ENCODE results near the gene IQUB.

Gene IQUB

DNA sequence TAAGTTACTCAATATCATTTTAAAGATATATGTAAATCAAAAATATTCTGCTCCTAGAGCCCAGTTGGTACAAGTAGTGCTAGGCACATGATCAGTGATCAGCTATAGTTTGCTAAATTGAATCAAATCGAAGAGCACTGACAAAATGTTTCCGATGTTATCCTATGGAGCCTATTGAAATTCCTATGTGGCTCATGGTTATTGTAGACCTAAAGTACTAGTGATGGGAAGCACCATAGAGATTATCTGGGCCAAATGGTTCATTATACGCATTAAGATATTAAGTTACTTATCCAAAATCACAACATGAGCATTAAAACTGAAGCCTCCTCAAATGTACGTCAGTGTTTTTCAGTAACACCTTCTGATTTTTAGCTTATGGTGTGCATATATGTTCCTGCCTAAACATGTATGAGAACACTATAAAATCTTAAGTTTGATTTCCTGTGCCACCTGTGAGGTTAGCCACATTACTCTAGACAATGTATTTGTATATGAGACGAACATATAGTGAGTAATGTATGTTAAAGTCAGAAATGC is 103.2 kb downstream of the IQUB start:
- DNase-seq (ENCODE audit: low spot score) = no peak
- in situ Hi-C loops (cut with MboI; ENCODE audit: low sequenced_read_pairs, unreplicated experiment) = no loop called here
- TF ChIP-seq, protein P1, sequence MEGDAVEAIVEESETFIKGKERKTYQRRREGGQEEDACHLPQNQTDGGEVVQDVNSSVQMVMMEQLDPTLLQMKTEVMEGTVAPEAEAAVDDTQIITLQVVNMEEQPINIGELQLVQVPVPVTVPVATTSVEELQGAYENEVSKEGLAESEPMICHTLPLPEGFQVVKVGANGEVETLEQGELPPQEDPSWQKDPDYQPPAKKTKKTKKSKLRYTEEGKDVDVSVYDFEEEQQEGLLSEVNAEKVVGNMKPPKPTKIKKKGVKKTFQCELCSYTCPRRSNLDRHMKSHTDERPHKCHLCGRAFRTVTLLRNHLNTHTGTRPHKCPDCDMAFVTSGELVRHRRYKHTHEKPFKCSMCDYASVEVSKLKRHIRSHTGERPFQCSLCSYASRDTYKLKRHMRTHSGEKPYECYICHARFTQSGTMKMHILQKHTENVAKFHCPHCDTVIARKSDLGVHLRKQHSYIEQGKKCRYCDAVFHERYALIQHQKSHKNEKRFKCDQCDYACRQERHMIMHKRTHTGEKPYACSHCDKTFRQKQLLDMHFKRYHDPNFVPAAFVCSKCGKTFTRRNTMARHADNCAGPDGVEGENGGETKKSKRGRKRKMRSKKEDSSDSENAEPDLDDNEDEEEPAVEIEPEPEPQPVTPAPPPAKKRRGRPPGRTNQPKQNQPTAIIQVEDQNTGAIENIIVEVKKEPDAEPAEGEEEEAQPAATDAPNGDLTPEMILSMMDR (IDR thresholded peaks at IDR 0.05; ENCODE audit: borderline replicate concordance, control extremely low read depth, extremely low read depth, insufficient read depth, missing control alignments) = no peak

DNA sequence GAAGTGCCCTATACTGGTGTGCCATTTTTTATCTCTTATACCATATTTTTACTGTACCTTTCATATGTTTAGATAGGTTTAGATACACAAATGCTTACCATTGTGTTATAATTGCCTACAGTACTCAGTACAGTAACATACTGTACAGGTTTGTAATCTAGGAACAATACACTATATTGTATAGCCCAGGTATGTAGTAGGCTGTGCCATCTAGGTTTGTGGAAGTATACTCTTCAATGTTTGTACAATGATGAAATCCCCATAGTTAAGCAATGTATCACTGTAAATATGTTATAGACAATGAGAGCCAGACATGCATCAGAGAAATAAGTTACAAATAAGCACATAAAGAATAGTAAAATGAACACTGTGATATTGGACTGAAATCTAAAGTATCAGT is 109.1 kb downstream of the IQUB start:
- no peak for DNase-seq (ENCODE audit: low spot score)
- TF ChIP-seq, protein P1 (IDR thresholded peaks at IDR 0.05; ENCODE audit: borderline replicate concordance, control extremely low read depth, extremely low read depth, insufficient read depth, missing control alignments) = no peak
- in situ Hi-C loops (cut with MboI; ENCODE audit: low sequenced_read_pairs, unreplicated experiment) = no loop called here

DNA sequence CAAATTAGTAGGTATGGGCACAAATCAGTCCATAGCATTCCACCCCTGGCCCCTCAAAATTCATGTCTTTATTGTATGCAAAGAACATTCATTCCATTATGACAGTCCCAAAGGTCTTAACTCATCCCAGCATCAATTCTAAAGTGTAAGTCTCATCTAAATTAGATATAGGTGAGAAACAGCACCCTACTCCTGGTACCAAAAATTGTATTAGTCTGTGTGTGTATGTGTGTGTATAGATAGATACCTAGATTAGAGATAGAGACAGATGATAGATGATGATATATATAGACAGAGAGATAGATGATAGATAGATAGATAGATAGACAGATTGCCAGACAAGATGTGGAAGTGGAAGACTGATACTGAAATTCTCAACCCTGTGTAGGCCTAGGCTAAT is 109.9 kb downstream of the IQUB start:
- in situ Hi-C loops (cut with MboI; ENCODE audit: low sequenced_read_pairs, unreplicated experiment) = no loop called here
- TF ChIP-seq, protein P1 (IDR thresholded peaks at IDR 0.05; ENCODE audit: borderline replicate concordance, control extremely low read depth, extremely low read depth, insufficient read depth, missing control alignments) = no peak
- no peak for DNase-seq (ENCODE audit: low spot score)

DNA sequence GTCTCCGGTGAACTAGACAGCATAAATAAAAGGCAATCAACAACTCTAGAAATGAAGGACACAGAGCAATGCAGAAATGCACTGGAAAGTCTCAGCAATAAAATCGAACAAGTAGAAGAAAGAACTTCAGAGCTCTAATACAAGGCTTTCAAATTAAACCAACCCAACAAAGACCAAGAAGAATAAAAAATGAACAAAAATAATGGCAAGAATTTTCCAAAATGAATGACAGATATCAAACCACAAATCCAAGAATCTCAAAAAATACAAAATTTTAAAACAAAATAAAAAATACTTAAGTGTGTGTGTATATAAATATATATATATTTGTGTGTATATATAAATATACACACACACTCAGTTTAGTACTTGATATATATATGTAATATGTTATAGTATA is 110.8 kb downstream of the IQUB start:
- no peak for DNase-seq (ENCODE audit: low spot score)
- in situ Hi-C loops (cut with MboI; ENCODE audit: low sequenced_read_pairs, unreplicated experiment) = no loop called here
- TF ChIP-seq, protein P1 (IDR thresholded peaks at IDR 0.05; ENCODE audit: borderline replicate concordance, control extremely low read depth, extremely low read depth, insufficient read depth, missing control alignments) = no peak

DNA sequence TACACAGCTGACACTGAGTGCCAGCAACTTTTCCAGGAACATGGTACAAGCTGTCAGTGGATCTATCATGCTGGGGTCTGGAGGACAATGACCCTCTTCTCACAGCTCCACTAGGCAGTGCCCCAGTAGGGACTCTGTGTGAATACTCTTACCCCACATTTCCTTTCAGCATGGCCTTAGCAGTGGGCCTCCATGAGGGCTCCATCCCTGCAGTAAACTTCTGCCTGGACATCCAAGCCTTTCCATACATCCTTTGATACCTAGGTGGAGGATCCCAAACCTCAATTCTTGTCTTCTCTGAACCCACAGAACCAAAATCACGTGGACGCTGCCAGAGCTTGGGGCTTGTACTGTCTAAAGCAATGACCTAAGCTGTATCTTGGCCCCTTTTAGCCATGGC is 116.8 kb downstream of the IQUB start:
- TF ChIP-seq, protein P1 (IDR thresholded peaks at IDR 0.05; ENCODE audit: borderline replicate concordance, control extremely low read depth, extremely low read depth, insufficient read depth, missing control alignments) = no peak

DNA sequence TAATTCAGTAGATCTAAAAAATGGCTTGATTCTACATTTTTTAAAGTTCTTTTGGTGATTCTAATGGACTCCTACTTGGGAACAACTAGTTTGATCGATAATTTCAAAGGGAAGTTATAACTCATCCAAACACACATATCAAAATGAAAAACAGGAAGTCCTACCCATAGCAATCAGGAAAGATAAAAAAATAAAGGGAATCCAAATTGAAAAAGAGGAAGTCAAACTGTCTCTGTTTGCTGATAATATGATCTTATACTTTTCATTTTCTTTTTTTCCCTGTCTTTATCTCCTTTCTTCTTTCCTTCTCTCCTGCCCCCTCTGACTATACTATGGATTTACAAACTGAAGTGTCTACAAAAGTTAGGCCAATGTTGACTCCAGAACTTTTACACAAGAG is 118.8 kb downstream of the IQUB start:
- no peak for DNase-seq (ENCODE audit: low spot score)
- TF ChIP-seq, protein P1 (IDR thresholded peaks at IDR 0.05; ENCODE audit: borderline replicate concordance, control extremely low read depth, extremely low read depth, insufficient read depth, missing control alignments) = no peak
- in situ Hi-C loops (cut with MboI; ENCODE audit: low sequenced_read_pairs, unreplicated experiment) = no loop called here

More for the DNA sequence above, 116.8 kb downstream of the IQUB start:
- in situ Hi-C loops (cut with MboI; ENCODE audit: low sequenced_read_pairs, unreplicated experiment) = no loop called here
- no peak for DNase-seq (ENCODE audit: low spot score)

Data from GM13976 (cell line).